Measurements from ENCODE around the gene ADAT2.

DNA sequence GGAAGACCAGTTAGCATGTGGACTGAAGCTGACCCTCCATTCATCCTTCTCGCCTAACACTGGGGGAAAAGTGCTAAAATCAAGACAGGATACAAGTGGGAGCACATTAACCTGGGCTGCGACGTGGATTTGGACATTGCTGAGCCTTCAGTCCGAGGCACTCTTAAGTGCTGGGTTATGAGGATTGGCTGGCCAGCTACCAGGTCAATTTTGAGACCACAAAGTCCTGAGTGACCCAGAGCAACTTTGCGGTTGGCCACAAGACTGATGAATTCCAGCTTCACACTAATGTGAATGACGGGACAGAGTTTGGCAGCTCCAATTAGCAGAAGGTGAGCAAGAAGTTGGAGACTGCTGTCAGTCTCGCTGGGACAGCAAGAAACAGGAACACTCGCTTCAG is 40.3 kb upstream of the ADAT2 start:
- TF ChIP-seq, protein P1, sequence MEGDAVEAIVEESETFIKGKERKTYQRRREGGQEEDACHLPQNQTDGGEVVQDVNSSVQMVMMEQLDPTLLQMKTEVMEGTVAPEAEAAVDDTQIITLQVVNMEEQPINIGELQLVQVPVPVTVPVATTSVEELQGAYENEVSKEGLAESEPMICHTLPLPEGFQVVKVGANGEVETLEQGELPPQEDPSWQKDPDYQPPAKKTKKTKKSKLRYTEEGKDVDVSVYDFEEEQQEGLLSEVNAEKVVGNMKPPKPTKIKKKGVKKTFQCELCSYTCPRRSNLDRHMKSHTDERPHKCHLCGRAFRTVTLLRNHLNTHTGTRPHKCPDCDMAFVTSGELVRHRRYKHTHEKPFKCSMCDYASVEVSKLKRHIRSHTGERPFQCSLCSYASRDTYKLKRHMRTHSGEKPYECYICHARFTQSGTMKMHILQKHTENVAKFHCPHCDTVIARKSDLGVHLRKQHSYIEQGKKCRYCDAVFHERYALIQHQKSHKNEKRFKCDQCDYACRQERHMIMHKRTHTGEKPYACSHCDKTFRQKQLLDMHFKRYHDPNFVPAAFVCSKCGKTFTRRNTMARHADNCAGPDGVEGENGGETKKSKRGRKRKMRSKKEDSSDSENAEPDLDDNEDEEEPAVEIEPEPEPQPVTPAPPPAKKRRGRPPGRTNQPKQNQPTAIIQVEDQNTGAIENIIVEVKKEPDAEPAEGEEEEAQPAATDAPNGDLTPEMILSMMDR (IDR thresholded peaks at IDR 0.05) = no peak
- TF ChIP-seq POLR2A (IDR thresholded peaks at IDR 0.05) = no peak

Data from heart left ventricle (tissue), 13 donors.